Tibial nerve (tissue), 4 donors: ENCODE measurements around the gene COMMD6. TPM values are rescaled to one million over a fixed set of nuclear protein-coding genes. Genes with fewer than 3 reads are reported as not detected.

Experiments used
- DNase-seq, 2 donors: peaks; one replicate each; pipeline ENCODE4 v3.0.0-alpha.2; 2019; ENCODE audit warnings: low spot score in 2 of 2
- H3K27ac ChIP-seq, 4 donors: fragments of 200-600 bp; sonication (generic) in 3 of 4; one replicate each; pipeline ENCODE4 v1.5.1; 2017 to 2019; ENCODE audit warnings: mild to moderate bottlenecking in 1 of 4
- H3K27me3 ChIP-seq, 2 donors: fragments of 200-600 bp; sonication (generic) in 1 of 2; one replicate each; pipeline versions ENCODE4 v1.5.1 to v1.6.0; 2017 to 2019
- H3K36me3 ChIP-seq, 3 donors: fragments of 200-600 bp; sonication (generic); one replicate each; pipeline ENCODE4 v1.5.1; 2018 to 2019
- H3K4me1 ChIP-seq, 4 donors: fragments of 200-600 bp; sonication (generic) in 3 of 4; one replicate each; pipeline ENCODE4 v1.5.1; 2017 to 2019
- H3K4me3 ChIP-seq, 4 donors: fragments of 200-600 bp; sonication (generic) in 3 of 4; one replicate each; pipeline ENCODE4 v1.5.1; 2017 to 2019; ENCODE audit warnings: mild to moderate bottlenecking in 1 of 4, moderate library complexity in 1 of 4
- H3K9me3 ChIP-seq, 4 donors: fragments of 200-600 bp; sonication (generic) in 3 of 4; one replicate each; pipeline ENCODE4 v1.5.1; 2017 to 2019
- CTCF ChIP-seq, 5 experiments: fragments of 200-600 bp in 3 of 5; fragments of 450-650 bp in 2 of 5; sonication (generic) in 3 of 5; IDR thresholded peaks; one replicate each; pipeline ENCODE4 v1.5.1; 2016 to 2019; ENCODE audit warnings: antibody characterized with exemption in 5 of 5, mild to moderate bottlenecking in 3 of 5, moderate library complexity in 2 of 5
- EP300 ChIP-seq, 2 donors: sonication (generic); formaldehyde crosslinking; IDR thresholded peaks; one replicate each; pipeline ENCODE4 v1.6.1; 2017; ENCODE audit warnings: antibody characterized with exemption in 2 of 2, mild to moderate bottlenecking in 1 of 2
- POLR2A ChIP-seq, 2 donors: fragments of 450-650 bp; IDR thresholded peaks; one replicate each; pipeline ENCODE4 v1.6.1; 2017; ENCODE audit warnings: antibody characterized with exemption in 2 of 2, mild to moderate bottlenecking in 2 of 2, moderate library complexity in 2 of 2
- WGBS, 2 donors: methylation state at CpG; one replicate each; pipeline ENCODE4 v1.1.5; 2018; 5-methylcytosine and 5-hydroxymethylcytosine counted together
- total RNA-seq, 4 donors: library from RNA; depleted of rRNA; stranded (reverse); fragments of >200 nt; gene quantifications; one replicate each; pipeline ENCODE4 v1.1.0, GENCODE V29; 2016

COMMD6 gene
- total RNA-seq, 4 donors from 2014 or later: 58.6 to 141 (median 83.5) TPM

- DNase-seq: no peak
- H3K4me3 ChIP-seq: no peak overlapping the region
- peaks cover 0 to 6% (median 0%) of the 10 kb centered on the region in 4 donors for H3K4me1 ChIP-seq
- H3K9me3 ChIP-seq: no peaks in the 10 kb centered on the region
- TF ChIP-seq CTCF (IDR thresholded peaks at IDR 0.05): no peak
- no peak for TF ChIP-seq EP300 (IDR thresholded peaks at IDR 0.05)
- TF ChIP-seq POLR2A (IDR thresholded peaks at IDR 0.05): no peak
- H3K27ac ChIP-seq: no peak overlapping the region
- H3K36me3 ChIP-seq: no peaks in the 10 kb centered on the region
- 95 to 99% methylated on average over 5 of the region's 5 CpGs for WGBS, 2 donors
- H3K27me3 ChIP-seq: no peaks in the 10 kb centered on the region
Observed at GRCh38 chr13:75492389-75492788, 45.3 kb downstream of the COMMD6 start.

GRCh38 chr13:75491376-75491775 lies 46.3 kb downstream of the COMMD6 start:
- no peak overlapping the region for H3K4me3 ChIP-seq
- no peak for DNase-seq
- TF ChIP-seq EP300 (IDR thresholded peaks at IDR 0.05) (no peak), CTCF (IDR thresholded peaks at IDR 0.05) (no peak)
- WGBS, 2 donors: 93 to 100% methylated on average over 2 of the region's 2 CpGs
- no peaks in the 10 kb centered on the region for H3K36me3 ChIP-seq
- no peaks in the 10 kb centered on the region for H3K9me3 ChIP-seq
- H3K27ac ChIP-seq: no peak overlapping the region
- H3K27me3 ChIP-seq: no peaks in the 10 kb centered on the region
- peaks cover 0 to 16% (median 0%) of the 10 kb centered on the region in 4 donors for H3K4me1 ChIP-seq

GRCh38 chr13:75489502-75490263 lies 48.0 kb downstream of the COMMD6 start:
- WGBS, 2 donors: 46 to 51% methylated on average over 10 of the region's 10 CpGs
- no peak overlapping the region for H3K4me3 ChIP-seq

GRCh38 chr13:75486146-75487062 lies 51.2 kb downstream of the COMMD6 start:
- Histone ChIP-seq H3K4me3 (no peak overlapping the region), H3K27me3 (no peaks in the 10 kb centered on the region), H3K4me1 (peaks cover 0 to 24% (median 3%) of the 10 kb centered on the region in 4 donors), H3K9me3 (no peaks in the 10 kb centered on the region), H3K36me3 (no peaks in the 10 kb centered on the region), H3K27ac (peak overlapping the region in 1 of 4 donors; percentile 9)
- WGBS, 2 donors: 40 to 44% methylated on average over 5 of the region's 5 CpGs
- no peak for DNase-seq
- TF ChIP-seq EP300 (IDR thresholded peaks at IDR 0.05) (no peak), CTCF (IDR thresholded peaks at IDR 0.05) (no peak), POLR2A (IDR thresholded peaks at IDR 0.05) (no peak)

More at GRCh38 chr13:75489502-75490263, 48.0 kb downstream of the COMMD6 start:
- H3K36me3 ChIP-seq: no peaks in the 10 kb centered on the region
- no peak for TF ChIP-seq EP300 (IDR thresholded peaks at IDR 0.05)
- no peaks in the 10 kb centered on the region for H3K9me3 ChIP-seq
- DNase-seq: no peak
- peaks cover 0 to 20% (median 0%) of the 10 kb centered on the region in 4 donors for H3K4me1 ChIP-seq
- no peak overlapping the region for H3K27ac ChIP-seq
- no peaks in the 10 kb centered on the region for H3K27me3 ChIP-seq

- H3K27ac ChIP-seq: no peak overlapping the region
Observed at GRCh38 chr13:75485286-75486062, 52.2 kb downstream of the COMMD6 start.

More at GRCh38 chr13:75485286-75486062, 52.2 kb downstream of the COMMD6 start:
- no peaks in the 10 kb centered on the region for H3K27me3 ChIP-seq
- no peaks in the 10 kb centered on the region for H3K36me3 ChIP-seq
- no peak for DNase-seq
- WGBS, 2 donors: 75 to 76% methylated on average over 1 of the region's 1 CpG
- TF ChIP-seq POLR2A (IDR thresholded peaks at IDR 0.05) (no peak), CTCF (IDR thresholded peaks at IDR 0.05) (no peak), EP300 (IDR thresholded peaks at IDR 0.05) (no peak)
- peaks cover 0 to 25% (median 3%) of the 10 kb centered on the region in 4 donors for H3K4me1 ChIP-seq
- no peak overlapping the region for H3K4me3 ChIP-seq
- no peaks in the 10 kb centered on the region for H3K9me3 ChIP-seq
